Inflammatory macrophage treated with lipopolysaccharide for 4 hours (primary cell): ENCODE results near the gene PAX1.

Experiments
- DNase-seq: peaks from one replicate; pipeline ENCODE4 v3.0.0-alpha.2; 2020

PAX1 gene

DNA sequence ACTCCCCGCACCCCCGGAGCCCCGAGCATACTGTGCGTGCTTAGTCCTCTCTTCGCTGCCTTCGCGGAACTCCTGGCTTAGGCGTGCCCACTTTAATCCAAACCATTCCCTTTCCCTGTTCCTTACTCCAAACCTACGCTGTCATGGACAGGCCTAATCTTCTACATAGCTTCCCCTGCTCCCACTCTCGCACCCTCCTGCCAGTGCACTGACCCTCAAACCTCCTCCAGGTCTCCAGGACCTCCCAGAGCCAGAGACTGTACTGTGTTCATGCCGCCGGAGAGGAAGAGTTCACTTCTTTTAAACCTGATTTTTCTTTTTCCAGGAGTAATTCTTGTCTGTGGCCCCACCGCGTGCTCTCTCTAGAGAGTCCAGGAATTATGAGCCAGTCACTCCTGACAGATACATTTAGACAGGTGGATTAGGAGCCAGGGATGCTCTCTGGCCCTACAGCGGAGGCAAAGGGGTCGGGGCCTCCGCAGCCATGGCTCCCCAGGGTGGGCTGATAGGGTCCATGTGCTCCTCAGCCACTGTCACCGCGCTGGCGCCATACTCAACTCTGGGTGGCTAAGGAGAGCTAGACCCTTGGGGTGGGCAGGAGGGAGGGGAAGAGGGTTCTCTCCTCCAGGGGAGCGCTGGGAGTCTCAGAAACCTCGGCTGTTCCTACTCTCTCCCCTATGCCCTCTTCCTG is 1.6 kb upstream of the PAX1 start:
- no peak for DNase-seq

DNA sequence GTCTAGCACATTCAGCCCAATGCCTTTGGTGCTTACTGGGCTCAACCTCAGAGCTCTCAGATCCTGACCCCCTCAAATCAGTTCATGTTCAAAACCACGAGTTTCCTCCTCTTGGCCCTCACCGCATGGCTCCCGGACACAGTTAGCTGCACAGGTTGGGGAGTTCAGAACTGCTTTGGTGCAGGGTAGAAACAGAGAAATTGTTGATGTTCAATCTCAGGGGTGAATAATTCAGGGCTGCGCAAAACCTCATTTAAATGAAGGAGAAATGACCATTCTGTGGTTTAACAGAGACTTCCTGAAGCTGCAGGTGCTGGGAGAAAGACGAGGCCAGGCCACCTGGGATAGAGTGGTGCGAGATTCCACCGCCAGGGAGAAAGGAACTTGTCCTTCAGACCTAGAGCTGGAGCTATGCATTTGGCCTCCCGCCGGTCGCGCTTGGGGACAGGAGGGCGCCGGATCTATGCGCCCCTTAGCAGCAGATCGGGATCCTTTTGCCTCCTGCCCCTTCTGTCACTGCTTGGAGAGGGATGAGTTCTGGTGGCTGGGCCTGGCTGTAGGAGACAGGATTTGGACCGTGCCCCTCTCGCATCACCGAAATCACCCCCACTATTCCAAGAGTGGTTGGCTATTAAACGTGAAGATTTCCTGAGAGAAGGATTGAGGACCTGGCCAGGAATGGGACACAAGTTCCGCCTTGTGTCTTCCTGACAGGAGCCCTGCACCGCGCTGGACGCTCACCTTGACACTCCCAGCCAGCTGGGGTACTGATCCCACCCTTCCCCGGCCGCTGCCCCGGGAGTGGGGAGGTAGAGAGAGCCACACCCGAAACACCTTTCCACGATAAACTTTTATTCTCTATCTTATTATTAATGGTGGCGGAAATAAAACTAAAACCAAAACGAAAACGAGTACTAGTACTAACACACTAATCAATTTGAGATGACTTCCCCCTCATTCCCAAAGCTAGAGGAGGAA is 767 bp upstream of the PAX1 start:
- no peak for DNase-seq

DNA sequence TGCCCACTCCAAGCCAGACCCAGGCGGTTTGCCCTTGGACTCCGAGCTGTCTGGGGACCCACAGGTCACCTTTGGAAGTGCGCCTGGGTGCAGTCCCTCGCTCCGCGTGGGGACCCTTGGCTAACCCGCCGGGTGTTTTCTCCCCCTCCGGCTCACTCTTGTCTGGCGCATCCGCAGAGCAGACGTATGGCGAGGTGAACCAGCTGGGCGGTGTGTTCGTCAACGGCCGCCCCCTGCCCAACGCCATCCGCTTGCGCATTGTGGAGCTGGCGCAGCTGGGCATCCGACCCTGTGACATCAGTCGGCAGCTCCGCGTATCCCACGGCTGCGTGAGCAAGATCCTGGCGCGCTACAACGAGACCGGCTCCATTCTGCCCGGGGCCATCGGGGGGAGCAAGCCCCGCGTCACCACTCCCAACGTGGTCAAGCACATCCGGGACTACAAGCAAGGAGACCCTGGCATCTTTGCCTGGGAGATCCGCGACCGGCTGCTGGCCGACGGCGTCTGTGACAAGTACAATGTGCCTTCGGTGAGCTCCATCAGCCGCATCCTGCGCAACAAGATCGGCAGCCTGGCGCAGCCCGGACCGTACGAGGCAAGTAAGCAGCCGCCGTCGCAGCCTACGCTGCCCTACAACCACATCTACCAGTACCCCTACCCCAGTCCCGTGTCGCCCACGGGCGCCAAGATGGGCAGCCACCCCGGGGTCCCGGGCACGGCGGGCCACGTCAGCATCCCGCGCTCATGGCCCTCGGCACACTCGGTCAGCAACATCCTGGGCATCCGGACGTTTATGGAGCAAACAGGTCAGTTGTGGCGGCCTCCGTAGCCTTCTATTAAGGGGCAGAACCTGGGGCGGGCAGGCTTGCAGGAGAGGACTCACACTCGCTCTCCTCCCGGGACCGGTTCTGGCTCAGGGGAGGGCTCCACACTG is 1.1 kb downstream of the PAX1 start:
- no peak for DNase-seq

DNA sequence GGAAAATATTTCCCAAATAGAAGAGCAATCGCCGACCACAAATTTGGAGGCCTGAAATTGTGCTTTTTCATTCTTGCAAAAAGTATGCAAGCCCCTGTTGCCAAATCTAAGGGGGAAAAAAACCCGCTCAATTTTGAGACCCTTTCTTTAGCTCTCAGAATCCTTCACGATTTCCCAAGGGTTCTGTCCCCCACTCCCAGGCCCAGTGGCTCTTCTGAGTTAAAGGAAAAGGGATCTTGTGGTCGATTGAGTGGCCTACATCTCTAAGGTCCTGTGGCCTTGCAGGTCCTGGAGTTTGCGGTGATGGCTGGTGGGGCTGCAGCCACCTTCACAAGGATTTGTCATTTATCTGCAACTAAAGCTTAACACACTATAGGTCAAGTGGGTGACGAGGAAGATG is 1.8 kb downstream of the PAX1 start:
- DNase-seq: no peak

DNA sequence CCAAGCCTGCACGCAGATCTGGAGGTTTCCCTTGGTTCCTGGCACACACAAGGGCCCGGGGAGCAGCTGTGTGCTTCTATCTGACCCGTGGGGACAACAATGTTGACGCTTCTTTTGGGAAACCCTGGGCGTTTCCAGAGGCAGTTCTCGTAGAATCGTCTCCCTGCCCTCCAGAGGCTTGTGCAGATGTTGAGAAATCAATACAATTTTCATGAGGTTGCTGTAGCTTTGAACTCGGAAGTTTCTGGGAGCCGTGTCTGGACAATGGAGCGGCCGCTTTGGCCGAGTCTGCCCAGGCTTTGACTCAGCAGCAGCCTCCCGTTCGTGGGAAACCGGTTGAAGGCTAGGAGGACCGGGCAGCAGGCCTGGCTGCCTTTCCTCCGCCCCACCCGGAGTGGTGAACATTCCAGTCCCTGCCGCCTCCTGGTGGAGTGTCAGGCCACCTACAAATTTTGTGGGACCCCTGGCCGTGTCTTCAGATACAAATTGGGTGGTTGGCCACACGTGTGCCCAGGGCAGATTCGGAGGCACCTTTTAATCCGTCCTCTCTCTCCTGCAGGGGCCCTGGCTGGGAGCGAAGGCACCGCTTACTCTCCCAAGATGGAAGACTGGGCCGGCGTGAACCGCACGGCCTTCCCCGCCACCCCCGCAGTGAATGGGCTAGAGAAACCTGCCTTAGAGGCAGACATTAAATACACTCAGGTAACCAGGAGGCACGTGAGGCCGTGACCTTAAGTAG is 2.7 kb downstream of the PAX1 start:
- no peak for DNase-seq

DNA sequence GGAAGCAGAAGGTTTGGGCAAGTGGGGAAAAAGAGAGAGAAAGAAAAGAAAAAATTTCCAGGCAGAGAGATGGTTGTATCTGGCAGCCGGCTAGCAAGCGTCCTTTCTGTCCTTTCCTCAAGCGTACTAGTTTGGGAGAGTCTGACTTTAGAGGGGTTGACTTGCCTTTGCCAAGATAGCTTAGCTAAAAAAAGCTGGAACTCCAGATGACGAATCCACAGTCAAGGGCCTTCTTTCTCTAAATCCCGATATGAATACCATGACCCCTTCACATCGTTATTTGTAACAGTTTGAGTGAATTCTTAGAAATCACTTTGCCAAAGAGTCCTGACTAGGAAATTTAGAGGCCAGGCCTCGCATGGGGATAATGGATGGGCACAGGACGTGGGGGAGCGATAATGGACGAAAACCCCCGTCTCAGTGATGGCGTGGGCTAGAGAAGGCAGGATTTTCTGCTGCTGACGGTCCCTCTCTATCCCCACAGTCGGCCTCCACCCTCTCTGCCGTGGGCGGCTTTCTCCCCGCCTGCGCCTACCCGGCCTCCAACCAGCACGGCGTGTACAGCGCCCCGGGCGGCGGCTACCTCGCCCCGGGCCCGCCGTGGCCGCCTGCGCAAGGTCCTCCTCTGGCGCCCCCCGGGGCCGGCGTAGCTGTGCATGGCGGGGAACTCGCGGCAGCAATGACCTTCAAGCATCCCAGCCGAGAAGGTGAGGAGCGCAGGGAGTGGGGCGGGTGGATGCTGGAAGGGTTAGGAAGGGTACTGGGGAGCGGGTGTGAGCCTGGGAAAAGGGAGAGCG is 3.5 kb downstream of the PAX1 start:
- DNase-seq: no peak

DNA sequence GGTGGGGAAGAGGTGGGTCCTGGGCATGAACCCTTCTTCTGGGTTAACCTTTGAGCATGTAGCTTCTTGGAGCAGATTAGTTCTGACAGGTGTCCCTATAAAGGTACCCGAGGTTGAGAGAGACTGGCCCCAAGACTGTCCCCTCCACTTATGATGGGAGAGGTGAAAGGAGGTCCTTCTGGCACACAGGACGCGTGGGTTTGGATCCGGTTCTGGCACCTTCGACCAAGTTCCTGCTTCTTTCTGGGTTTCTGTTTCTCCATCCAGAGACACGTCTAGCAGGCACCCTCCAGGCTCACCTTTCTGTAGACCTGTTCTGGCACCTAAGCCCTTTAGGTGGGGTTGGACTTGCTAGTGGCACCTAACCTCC is 4.1 kb downstream of the PAX1 start:
- DNase-seq: no peak

DNA sequence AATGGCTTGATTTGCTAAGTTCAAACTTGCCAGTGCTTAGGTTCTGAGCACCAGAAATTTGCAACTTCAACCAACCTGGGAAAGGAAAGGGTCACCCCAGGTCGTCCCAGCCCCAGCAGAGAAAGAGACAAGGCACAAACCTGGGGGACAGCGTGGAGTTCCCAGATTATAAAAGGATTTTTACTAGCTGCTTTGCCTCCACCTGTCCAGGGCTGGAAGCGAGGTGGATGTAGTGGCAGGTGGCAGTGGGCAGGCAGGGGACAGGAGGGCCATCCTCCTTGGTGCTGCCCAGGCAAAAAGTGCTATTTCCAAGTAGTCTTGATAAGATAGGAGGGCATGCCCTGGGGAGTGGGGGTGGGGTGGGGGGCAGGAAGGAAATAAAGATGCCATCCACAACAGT is 4.9 kb downstream of the PAX1 start:
- DNase-seq: no peak

DNA sequence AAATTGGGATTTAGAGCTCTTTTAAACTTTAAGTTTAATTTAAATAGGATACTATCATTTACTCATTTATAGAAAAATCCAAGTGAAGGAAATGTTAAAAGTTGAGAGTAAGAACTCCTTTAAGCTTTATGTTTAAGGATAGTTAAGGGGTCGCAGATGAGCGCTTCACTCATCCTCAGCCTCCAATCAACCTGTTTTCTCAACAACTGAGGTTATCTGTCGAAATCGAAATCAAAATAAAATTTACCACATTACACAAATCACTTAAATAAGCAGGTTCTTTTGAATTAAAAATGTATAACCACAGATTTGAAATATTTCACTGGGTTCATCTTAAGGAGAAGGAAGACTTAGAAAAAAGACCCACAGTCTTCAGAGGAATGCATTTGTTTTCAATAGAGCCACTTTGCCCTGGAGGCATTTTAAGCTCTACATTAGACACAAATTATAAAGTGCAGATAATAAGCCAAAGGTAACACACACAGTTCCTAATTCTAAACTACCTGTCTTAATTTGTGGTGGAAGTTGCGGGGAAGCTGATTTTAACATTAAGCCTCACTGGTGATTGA is 5.5 kb downstream of the PAX1 start:
- no peak for DNase-seq

DNA sequence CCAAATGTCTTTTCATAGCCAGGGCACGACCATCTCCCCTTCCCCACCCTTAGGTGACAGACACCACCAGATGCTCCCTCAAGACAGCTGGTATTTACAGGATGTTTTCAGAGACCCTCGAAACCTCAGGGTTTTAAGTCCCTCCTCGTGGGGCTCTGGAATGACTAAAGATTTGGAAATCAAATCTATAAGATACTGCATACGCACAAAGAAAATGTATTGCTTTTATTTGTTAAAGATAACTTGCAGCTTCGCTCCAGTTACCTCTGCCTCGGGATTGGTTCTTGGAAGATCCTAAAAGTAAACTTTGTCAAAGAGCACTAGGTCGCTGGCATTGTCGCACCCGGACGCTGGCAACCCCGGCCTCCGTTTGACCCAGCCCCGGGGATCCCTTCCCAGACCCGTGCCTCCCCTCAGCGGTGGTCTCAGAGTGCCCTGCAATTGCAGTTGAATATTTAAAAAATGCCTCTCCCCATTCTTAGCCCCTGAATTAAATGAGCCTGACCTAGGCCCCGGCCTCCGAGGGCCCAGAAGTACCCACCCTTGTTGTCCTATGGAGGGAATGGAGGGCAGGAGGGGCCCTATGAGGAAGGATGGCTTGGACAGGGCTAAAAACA is 7.1 kb downstream of the PAX1 start:
- DNase-seq: no peak

DNA sequence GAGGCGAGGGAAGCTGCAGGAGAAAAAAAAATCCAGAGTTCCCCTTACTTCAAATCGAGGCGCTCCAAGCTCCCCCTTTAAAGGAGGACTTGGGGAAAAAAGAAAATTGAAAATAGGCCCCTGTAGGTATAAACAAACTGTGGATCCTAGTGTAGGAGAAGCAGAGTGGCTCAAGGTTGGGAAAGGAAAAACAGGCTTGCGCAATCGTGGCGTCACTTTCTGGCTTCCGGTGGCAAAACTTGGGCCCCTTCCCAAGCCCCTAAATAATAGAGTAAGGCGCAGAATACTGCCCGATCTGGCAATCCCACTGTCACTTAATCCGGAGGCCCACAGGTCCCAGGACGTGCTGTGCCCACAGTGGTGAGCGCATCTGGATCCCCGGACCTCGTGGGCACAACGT is 8.0 kb downstream of the PAX1 start:
- DNase-seq: no peak

DNA sequence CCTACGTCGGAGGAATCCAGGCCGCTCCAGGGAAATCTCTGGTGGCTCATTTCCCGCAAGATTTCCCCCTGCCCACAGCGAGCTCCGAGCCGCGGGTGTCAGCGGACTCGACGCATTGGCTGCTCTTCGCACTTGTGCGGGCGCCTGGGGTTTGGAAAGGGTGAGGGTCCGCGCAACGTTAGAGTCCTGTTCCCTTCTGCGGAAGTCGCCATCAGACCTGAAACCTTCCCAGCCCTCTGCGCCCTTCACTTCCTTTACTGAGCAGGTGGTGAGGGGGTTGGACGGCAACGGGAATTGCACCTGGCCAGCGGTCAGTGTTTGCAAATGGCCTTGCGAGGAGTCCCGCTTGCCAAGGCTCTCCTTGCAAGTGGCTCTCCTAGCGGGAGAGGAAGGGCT is 8.4 kb downstream of the PAX1 start:
- DNase-seq: no peak

DNA sequence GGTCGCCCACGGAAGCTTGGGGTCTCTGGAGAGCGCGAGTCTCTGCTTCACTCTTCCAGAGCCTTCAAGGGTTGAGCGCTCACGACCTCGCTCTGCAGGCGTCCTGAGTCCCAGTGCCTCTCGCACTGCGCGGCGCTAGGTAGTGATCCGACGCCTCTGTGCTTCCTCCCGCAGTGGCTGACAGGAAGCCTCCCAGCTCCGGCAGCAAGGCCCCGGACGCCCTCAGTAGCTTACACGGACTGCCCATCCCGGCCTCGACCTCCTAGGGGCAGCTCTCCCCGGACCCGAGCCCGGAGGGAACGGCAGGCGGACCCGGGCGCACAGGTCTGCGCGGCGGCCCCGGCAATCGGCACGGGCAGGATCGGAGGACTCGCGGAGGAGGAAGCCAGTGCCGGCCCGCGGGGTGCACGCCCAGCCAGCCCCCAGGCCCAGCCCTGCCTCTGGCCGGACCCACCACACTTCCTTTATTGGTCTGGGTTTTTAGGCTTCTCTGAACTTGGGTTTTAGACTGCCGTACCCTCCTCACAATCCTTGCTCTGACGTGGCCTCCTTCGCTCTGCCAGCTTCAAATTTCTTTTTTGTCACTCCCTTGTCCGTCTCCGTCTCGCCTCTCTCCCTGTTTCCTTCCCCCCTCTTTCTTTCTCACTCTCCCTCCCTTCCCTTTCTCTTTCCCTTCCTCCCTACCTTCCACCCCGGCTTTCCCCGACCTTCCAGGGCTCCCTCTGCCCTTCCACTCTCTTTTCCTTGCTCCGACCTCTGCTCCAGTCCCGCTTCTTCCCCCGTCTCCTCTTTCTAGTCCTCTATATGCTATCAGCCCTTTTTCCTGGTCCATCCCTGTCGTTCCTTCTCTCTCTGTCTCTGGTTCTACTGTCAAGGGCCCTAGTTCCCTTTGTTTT is 9.1 kb downstream of the PAX1 start:
- no peak for DNase-seq

DNA sequence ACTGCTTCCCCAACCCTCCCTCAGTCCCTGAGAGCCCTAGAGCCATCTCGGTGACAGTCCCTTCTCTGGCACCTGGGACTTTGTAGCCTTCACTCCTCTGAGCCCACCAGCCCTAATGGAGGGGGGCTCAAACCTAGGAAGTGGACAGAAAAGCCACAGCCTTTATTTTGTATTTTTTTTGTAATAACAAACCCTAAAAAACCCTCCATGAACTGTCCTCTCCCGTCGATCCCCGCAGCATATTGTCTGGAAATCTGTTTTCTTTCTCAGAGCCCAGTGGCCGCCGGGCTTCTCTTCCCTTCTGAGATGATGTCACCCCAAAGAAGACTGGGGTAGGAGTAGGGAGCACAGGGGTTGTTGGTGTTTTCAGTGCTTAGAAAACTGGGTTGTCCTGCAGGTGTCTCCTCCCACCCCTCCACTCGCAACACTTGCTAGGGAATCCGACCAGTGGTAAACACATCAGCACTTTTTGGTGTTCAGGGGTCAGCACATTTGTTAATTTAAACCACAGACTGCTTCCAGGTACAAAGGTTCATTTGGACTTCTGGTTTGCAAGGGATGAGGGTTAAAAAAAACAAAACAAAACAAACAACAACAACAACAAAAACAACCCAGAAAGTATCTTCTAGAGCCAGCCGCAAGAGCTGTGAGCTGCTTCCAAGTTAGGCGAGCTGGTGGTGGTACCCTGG is 9.9 kb downstream of the PAX1 start:
- DNase-seq: no peak

DNA sequence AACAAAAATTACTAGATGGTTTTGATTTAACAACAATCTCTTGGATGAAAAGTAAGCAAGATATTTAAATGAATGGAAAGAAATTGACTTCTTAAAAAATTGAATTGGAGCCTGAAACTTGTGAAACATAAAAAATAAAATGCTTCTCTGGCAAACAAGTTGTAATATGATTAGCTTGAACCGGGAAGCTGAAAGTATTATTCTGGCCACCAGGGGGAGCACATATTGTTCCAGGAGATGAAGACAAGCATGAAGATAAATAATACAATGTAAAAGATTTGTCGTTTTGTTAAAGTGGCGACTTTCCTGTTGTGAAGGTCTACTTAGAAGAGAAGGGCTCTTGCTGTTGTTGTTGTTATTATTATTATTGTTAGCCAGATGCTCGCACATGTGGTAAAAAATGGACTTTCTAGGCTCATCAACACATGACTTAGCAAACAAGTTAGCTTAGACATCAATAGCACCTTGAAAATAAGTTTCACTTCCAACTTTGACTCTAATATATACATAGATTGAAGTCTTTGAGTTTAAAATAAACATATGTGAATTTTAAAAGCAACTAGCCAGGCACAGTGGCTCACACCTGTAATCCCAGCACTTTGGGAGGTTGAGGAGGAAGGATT is 14.2 kb downstream of the PAX1 start:
- DNase-seq: peak; percentile 40

DNA sequence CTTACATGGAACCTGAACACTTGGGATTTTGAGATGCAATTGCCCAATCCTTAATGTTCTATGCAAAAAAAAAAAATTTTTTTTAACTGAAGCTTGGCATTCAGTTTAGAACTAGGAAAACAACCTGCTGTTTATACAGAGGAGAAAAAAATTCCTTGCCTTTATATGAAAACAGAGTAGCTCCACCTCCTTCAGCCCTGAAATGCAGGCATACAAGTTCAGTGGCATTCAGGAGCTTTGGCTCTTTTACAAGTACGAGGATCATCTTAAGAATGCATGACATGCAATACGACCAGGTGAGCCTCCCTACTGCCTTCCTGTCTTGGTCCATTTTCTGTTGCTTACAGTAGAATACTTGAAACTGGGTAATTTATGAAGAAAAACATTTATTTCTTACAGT is 20.4 kb downstream of the PAX1 start:
- no peak for DNase-seq

DNA sequence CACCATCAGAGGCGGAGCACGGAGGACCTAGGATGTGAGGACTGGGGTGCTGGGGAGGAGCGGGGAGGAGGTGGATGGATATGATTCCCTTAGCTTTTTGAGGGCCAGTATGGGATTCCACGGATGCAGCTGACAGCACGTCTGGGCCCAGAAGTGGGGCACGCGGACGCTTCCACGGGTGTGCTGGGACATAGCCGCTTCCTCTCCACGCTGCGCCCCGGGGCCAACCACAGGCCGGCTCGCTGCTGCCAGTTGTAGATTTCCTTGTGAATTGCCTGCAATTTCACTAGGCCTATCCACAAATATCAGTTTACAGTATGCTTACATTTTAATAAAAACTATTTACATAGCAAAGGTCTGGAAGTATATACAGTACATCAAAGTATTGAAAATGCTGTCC is 23.9 kb downstream of the PAX1 start:
- DNase-seq: no peak

DNA sequence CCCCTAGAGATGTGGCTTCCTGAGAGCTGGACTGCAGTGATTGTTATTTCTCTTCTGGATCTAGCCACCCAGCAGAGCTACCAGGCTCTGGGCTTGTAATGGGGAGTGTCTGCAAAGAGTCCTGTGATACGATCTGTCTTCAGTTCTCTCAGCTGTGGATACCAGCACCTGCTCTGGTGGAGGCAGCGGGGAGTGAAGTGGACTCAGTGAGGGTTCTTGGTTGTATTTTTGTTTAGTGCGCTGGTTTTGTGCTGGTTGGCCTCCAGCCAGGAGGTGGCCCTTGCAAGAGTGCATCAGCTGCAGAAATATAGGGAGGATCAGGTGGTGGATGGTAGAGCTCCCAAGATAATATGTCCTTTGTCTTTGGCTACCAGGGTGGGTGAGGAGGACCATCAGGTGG is 33.7 kb downstream of the PAX1 start:
- DNase-seq: no peak

DNA sequence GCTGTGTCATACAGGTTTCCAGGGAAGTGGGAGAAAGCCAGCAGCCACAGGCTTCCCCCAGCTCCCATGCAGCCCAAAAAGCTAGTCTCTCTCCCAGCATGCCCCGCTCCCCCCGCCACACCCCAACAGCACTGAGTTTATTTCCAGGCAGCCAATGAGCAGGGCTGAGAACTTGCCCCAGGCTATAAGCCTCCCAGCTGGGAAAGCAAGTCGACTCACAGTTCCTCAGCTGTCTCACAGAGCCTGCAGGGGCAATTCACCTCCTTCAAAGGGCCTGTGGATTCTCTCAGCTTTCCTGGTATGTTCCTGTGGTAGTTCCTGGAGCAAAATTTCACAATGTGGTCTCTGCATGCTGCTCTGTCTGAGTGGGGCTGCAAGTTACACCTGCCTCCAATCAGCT is 34.2 kb downstream of the PAX1 start:
- DNase-seq: no peak
